Glutamatergic neuron (in vitro differentiated cells): ENCODE measurements around the gene PPFIA1. TPM values are rescaled to one million over a fixed set of nuclear protein-coding genes. Genes with fewer than 3 reads are reported as not detected.

Experiments
- DNase-seq: peaks from one replicate; pipeline ENCODE4 v3.0.0; 2022
- H3K27ac Mint-ChIP-seq: one replicate; pipeline ENCODE4 v1.8.0; 2020; ENCODE audit warnings: mild to moderate bottlenecking, mixed read lengths, inconsistent platforms; ENCODE audit not compliant: unreplicated experiment
- H3K27me3 Mint-ChIP-seq: one replicate; pipeline ENCODE4 v1.8.0; 2020; ENCODE audit warnings: mild to moderate bottlenecking, moderate library complexity, mixed read lengths, inconsistent platforms; ENCODE audit not compliant: unreplicated experiment
- H3K36me3 Mint-ChIP-seq: one replicate; pipeline ENCODE4 v1.8.0; 2020; ENCODE audit warnings: mild to moderate bottlenecking, mixed read lengths, inconsistent platforms; ENCODE audit not compliant: unreplicated experiment
- H3K4me1 Mint-ChIP-seq: one replicate; pipeline ENCODE4 v1.8.0; 2020; ENCODE audit warnings: mild to moderate bottlenecking, low read depth, mixed read lengths, inconsistent platforms; ENCODE audit not compliant: unreplicated experiment
- H3K4me3 Mint-ChIP-seq: one replicate; pipeline ENCODE4 v1.8.0; 2020; ENCODE audit warnings: mild to moderate bottlenecking, mixed read lengths, inconsistent platforms; ENCODE audit not compliant: unreplicated experiment
- H3K9me3 Mint-ChIP-seq: one replicate; pipeline ENCODE4 v1.8.0; 2020; ENCODE audit warnings: mild to moderate bottlenecking, moderate library complexity, mixed read lengths, inconsistent platforms; ENCODE audit not compliant: unreplicated experiment
- CTCF ChIP-seq: fragments of 200-600 bp; sonication (generic); IDR thresholded peaks from one replicate; pipeline ENCODE4 v1.5.0; 2021; ENCODE audit not compliant: partially characterized antibody, unreplicated experiment
- total RNA-seq: library from RNA; stranded (reverse); fragmentation: NEBNext Ultra II Directional; extraction: Animal tissue kit (Norgen Biotek cat#: 25700); gene quantifications from one replicate; pipeline ENCODE4 v1.2.1, GENCODE V29; 2021; ENCODE audit not compliant: unreplicated experiment

PPFIA1 gene
- total RNA-seq, 1 donor from 2014 or later = 98.6 TPM

DNA sequence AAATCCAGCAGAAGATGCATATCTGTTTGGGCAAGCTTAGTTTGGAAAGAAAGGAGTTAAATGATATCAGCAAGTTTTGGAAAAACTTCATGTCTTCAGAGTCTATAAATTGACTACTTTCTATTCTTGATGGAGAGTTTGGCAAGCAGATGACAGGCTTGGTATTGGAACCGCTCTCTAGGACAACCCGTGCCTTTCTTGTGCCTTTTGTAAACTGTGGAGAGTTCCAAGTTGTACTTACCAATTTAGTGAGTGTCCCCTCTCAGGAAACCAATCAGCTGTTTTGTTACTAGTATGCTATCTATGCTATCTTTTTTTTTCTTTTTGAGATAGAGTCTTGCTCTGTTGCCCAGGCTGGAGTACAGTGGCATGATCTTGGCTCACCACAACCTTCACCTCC, 84.1 kb downstream of the PPFIA1 start:
- H3K4me1 Mint-ChIP-seq = peaks cover 4% of the 10 kb centered on the region
- H3K36me3 Mint-ChIP-seq = no peaks in the 10 kb centered on the region
- no peak overlapping the region for H3K27ac Mint-ChIP-seq
- peaks cover 6% of the 10 kb centered on the region for H3K27me3 Mint-ChIP-seq
- no peak for DNase-seq
- H3K9me3 Mint-ChIP-seq = no peaks in the 10 kb centered on the region
- TF ChIP-seq CTCF = no peak
- no peak overlapping the region for H3K4me3 Mint-ChIP-seq

DNA sequence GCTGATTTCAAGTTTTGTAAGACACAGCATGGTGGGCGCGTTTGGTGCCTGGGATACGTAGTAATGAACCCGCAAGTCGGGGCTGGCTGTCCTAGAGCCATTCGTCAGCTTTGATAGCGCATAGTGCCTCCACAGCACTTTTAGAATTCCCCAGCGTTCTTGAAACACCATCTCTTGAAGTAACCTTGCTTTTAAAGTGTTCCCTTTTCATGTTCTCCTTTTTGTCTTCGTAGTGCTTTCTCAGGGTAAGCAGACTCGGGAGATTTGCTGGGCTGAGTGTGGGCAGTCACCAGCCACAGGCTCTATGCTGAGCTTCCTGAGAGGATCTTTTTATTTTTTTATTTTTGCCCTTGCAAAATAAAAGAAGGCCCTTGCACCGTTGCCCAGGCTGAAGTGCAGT, 88.3 kb downstream of the PPFIA1 start:
- no peak overlapping the region for H3K27ac Mint-ChIP-seq
- peaks cover 3% of the 10 kb centered on the region for H3K27me3 Mint-ChIP-seq
- H3K4me1 Mint-ChIP-seq = no peaks in the 10 kb centered on the region
- TF ChIP-seq CTCF = no peak
- H3K9me3 Mint-ChIP-seq = no peaks in the 10 kb centered on the region
- H3K4me3 Mint-ChIP-seq = no peak overlapping the region
- no peak for DNase-seq
- no peaks in the 10 kb centered on the region for H3K36me3 Mint-ChIP-seq

DNA sequence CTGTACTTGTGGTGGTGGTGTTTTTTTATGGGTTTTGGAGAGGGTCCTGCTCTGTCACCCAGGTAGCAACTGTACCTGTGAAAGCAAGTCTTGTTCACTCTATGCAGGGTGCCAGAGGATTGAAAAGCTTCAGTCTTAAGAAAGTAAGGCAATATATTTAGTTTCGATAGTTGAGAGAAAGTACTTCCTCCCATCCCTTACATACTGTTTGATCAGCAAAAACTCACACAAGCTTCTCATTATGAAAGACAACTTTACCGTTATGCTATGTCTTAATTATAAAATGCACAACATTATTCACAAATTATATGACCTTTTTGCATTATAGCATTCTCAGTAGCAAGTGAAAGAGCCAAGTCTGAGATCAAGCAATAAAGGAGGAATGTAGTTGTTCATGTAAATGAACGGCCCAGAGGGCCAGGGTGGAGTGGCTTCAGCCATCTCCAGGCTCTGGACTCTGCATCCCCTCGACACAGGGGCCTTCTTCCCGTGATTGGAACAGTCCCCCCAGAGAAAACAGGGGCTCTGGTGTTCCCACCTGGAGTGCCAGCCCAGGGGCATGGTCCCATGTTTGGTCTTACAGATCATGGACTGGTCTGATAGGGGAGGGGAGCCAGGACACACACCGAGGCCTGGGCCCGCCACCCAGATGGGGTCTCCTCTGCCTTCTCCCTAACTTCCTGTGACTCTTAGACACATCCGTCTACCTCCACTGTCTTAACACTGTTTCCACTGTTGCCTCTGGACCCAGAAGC, 89.1 kb downstream of the PPFIA1 start:
- no peak for TF ChIP-seq CTCF
- H3K4me1 Mint-ChIP-seq = no peaks in the 10 kb centered on the region
- no peak overlapping the region for H3K27ac Mint-ChIP-seq
- no peaks in the 10 kb centered on the region for H3K9me3 Mint-ChIP-seq
- H3K4me3 Mint-ChIP-seq = no peak overlapping the region
- H3K27me3 Mint-ChIP-seq = peaks cover 2% of the 10 kb centered on the region
- H3K36me3 Mint-ChIP-seq = no peaks in the 10 kb centered on the region
- no peak for DNase-seq

GRCh38 chr11:70360211-70360610, 89.7 kb downstream of the PPFIA1 start:
- no peak for TF ChIP-seq CTCF
- Mint-ChIP-seq H3K4me1 (no peaks in the 10 kb centered on the region), H3K9me3 (no peaks in the 10 kb centered on the region), H3K27ac (no peak overlapping the region), H3K4me3 (no peak overlapping the region), H3K27me3 (no peaks in the 10 kb centered on the region), H3K36me3 (no peaks in the 10 kb centered on the region)
- no peak for DNase-seq

DNA sequence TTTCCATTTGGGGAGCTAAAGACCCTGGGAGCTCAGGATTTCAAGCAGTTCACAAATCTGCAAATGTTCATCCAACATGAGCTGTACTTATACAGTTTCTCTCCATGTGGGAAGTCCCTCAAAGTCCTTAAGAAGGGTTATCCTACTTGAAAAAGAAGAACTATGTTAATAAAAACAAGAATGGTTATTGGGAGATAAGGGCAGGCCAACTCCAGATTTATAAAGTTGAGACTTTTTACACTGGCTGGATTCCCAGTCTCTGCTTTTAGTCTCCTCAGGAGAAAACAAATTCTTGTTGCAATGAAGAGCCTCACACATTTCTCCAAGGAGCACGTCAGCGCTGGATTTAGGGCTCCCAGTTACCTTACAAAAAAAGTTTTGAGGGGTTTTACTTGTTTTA, 93.7 kb downstream of the PPFIA1 start:
- no peaks in the 10 kb centered on the region for H3K9me3 Mint-ChIP-seq
- no peak overlapping the region for H3K4me3 Mint-ChIP-seq
- H3K27me3 Mint-ChIP-seq = no peaks in the 10 kb centered on the region
- no peak for DNase-seq
- no peak overlapping the region for H3K27ac Mint-ChIP-seq
- H3K4me1 Mint-ChIP-seq = no peaks in the 10 kb centered on the region
- H3K36me3 Mint-ChIP-seq = no peaks in the 10 kb centered on the region
- TF ChIP-seq CTCF = no peak
